ENCODE results near the gene FBXO22.

GRCh38 chr15:75925440-75925839 is 21.8 kb downstream of the FBXO22 start:
- no peak for TF ChIP-seq CTCF (IDR thresholded peaks at IDR 0.05; ENCODE audit: low read depth, low read length, poor library complexity, severe bottlenecking)
- TF ChIP-seq EZH2phosphoT487 (IDR thresholded peaks at IDR 0.05; ENCODE audit: borderline replicate concordance, low read length), result no peak
